Activated B cell treated with CpG ODN at 0.5 μM for 24 hours (primary cell): ENCODE data around the gene COL19A1. TPM values are rescaled to one million over a fixed set of nuclear protein-coding genes. Genes with fewer than 3 reads are reported as not detected.

Source experiments
- ATAC-seq: fragments of 200-7000 bp; cut with Tn5 transposase; one replicate; pipeline ENCODE4 v1.10.0; 2021; ENCODE audit warnings: low read depth, mild to moderate bottlenecking, moderate library complexity
- CTCF ChIA-PET: fragments of 350-600 bp; sonication (Branson Sonifier 250); formaldehyde crosslinking; loops from one replicate; lab custom pipeline; 2021; ENCODE audit warnings: antibody characterized with exemption; lab: Charles Lee
- POLR2A ChIA-PET: fragments of 350-600 bp; sonication (Branson Sonifier 250); formaldehyde crosslinking; loops from one replicate; lab custom pipeline; 2021; ENCODE audit warnings: antibody characterized with exemption; lab: Charles Lee
- DNase-seq: peaks from one replicate; pipeline ENCODE4 v3.0.0; 2022
- H3K27ac Mint-ChIP-seq: one replicate; pipeline ENCODE4 v1.8.0; 2020; ENCODE audit warnings: mixed read lengths
- H3K27me3 Mint-ChIP-seq: one replicate; pipeline ENCODE4 v1.8.0; 2021; ENCODE audit warnings: mixed read lengths
- H3K36me3 Mint-ChIP-seq: one replicate; pipeline ENCODE4 v1.8.0; 2021; ENCODE audit warnings: low read depth, mixed read lengths
- H3K4me1 Mint-ChIP-seq: one replicate; pipeline ENCODE4 v1.8.0; 2021; ENCODE audit warnings: mixed read lengths
- H3K4me3 Mint-ChIP-seq: one replicate; pipeline ENCODE4 v1.8.0; 2020; ENCODE audit warnings: mild to moderate bottlenecking, mixed read lengths
- H3K9me3 Mint-ChIP-seq: one replicate; pipeline ENCODE4 v1.8.0; 2020; ENCODE audit warnings: mixed read lengths
- intact Hi-C: fragments of 100-400 bp; cut with micrococcal nuclease; formaldehyde crosslinking; loops from one replicate; pipeline ENCODE4 v1.15.1; 2024
- total RNA-seq: library from RNA; stranded (reverse); gene quantifications from 2 replicates; pipeline ENCODE4 v1.2.3, GENCODE V29; 2022
- TF ChIP-seq, protein P1 (sequence below): fragments of 200-600 bp; IDR thresholded peaks from one replicate; pipeline ENCODE4 v1.8.0; 2022; ENCODE audit warnings: antibody characterized with exemption, mild to moderate bottlenecking

Gene COL19A1
- total RNA-seq, 1 donor from 2014 or later: 54.4 TPM

DNA sequence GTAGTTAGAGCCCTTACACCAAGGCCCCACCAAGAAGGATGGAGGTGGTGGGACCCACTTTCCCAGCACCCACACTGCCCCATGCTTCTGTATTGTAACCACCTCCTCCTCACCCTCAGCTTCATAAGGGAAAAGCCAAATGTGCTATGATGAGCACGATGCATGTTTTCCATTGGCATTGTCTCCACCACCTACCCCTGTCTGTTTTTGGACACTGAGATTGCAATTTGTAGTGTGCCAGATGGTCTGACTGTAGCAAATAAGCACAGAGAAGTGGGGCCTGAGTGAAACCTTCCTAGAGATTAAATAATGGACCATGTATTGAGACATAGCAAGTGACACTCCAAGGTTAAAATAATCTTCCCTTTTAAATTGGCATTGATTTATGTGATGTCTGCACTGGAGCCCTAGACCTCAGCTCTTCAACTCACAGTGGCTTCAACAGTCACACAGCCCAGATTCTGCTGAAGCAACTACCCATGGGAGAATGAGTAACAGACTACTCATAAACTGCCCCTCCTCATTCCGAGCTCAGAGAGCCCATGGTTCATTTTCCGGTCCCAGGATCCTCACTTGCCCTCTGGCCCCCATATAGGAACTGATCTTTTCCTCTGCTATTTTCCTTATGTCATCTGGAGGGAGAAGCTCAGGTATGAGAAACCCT is 258.7 kb downstream of the COL19A1 start:
- peaks cover 49% of the 10 kb centered on the region for H3K36me3 Mint-ChIP-seq
- H3K27ac Mint-ChIP-seq: no peak overlapping the region
- no peaks in the 10 kb centered on the region for H3K4me1 Mint-ChIP-seq
- ChIA-PET CTCF (no interaction called here), POLR2A (no interaction called here)
- H3K27me3 Mint-ChIP-seq: no peaks in the 10 kb centered on the region
- no peak overlapping the region for H3K4me3 Mint-ChIP-seq
- H3K9me3 Mint-ChIP-seq: peaks cover 3% of the 10 kb centered on the region
- ATAC-seq (no peak), DNase-seq (no peak)
- TF ChIP-seq, protein P1, sequence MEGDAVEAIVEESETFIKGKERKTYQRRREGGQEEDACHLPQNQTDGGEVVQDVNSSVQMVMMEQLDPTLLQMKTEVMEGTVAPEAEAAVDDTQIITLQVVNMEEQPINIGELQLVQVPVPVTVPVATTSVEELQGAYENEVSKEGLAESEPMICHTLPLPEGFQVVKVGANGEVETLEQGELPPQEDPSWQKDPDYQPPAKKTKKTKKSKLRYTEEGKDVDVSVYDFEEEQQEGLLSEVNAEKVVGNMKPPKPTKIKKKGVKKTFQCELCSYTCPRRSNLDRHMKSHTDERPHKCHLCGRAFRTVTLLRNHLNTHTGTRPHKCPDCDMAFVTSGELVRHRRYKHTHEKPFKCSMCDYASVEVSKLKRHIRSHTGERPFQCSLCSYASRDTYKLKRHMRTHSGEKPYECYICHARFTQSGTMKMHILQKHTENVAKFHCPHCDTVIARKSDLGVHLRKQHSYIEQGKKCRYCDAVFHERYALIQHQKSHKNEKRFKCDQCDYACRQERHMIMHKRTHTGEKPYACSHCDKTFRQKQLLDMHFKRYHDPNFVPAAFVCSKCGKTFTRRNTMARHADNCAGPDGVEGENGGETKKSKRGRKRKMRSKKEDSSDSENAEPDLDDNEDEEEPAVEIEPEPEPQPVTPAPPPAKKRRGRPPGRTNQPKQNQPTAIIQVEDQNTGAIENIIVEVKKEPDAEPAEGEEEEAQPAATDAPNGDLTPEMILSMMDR: no peak
- intact Hi-C loops: no loop called here

DNA sequence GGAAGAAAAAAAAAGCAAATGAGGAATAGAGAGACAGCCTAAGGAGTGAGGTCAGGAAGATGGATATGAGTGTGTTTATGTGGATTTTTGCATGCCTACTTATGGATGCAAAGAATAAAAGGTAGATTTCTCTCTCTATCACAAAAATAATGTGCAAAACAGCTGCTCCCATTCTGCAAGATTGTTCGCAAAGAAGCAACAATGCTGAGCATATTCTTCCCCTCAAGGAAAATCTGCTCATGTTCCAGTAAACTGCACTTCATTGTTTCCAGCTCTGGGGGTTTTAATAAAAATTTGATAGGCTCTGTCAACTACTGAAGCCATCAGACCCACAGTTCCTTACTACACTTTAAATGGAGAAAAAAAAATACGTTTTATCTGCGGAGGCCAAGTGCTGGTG is 259.2 kb downstream of the COL19A1 start:
- Mint-ChIP-seq H3K36me3 (peaks cover 48% of the 10 kb centered on the region), H3K4me1 (no peaks in the 10 kb centered on the region), H3K27me3 (no peaks in the 10 kb centered on the region), H3K9me3 (peaks cover 3% of the 10 kb centered on the region), H3K27ac (no peak overlapping the region), H3K4me3 (no peak overlapping the region)
- ChIA-PET CTCF (no interaction called here), POLR2A (no interaction called here)
- DNase-seq (no peak), ATAC-seq (no peak)
- intact Hi-C loops: no loop called here
- TF ChIP-seq, protein P1: no peak

DNA sequence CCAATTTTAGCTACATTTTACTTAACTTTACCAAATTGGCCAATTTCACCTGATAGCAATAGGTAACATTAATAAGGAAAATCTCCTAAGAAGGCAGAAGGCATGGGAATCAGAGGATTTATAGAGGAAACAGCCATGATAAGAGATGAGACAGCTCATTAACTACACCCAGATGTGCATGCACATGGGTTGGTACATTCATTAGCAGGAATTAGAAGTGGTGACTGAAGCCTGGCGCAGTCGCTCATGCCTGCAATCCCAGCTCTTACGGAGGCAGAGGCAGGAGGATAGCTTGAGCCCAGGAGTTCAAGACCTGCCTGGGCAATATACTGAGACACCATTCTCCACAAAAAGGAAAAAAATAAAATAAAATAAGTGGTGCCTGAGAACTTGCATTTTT is 263.0 kb downstream of the COL19A1 start:
- H3K36me3 Mint-ChIP-seq: peaks cover 51% of the 10 kb centered on the region
- TF ChIP-seq, protein P1: no peak
- ChIA-PET CTCF (no interaction called here), POLR2A (no interaction called here)
- no peak overlapping the region for H3K4me3 Mint-ChIP-seq
- DNase-seq: no peak
- H3K4me1 Mint-ChIP-seq: no peaks in the 10 kb centered on the region
- intact Hi-C loops: no loop called here
- no peak overlapping the region for H3K27ac Mint-ChIP-seq
- no peaks in the 10 kb centered on the region for H3K9me3 Mint-ChIP-seq
- no peak for ATAC-seq
- H3K27me3 Mint-ChIP-seq: no peaks in the 10 kb centered on the region

DNA sequence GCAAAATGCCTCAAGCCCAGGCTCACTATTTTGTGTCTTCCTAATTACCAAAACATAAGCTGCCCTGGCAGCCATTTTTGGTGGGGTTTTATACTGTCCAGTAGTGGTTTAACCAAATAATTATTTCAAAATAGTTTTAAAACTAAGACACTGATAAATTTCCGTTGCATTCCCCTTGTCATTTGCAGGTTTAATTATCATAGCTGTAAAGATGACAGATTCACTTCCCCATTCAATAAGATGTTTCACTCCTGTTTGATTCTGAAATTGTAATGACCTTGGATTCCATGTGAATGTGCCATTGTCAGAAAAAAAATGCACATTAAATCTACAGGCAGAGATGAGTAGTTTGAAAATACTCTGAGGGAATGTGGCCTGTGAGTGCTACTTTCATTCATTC is 264.5 kb downstream of the COL19A1 start:
- H3K36me3 Mint-ChIP-seq: peaks cover 39% of the 10 kb centered on the region
- no peaks in the 10 kb centered on the region for H3K4me1 Mint-ChIP-seq
- no peaks in the 10 kb centered on the region for H3K27me3 Mint-ChIP-seq
- intact Hi-C loops: no loop called here
- TF ChIP-seq, protein P1: no peak
- H3K9me3 Mint-ChIP-seq: no peaks in the 10 kb centered on the region
- POLR2A ChIA-PET: no interaction called here
- DNase-seq (no peak), ATAC-seq (no peak)
- no peak overlapping the region for H3K27ac Mint-ChIP-seq
- CTCF ChIA-PET: no interaction called here
- H3K4me3 Mint-ChIP-seq: no peak overlapping the region

DNA sequence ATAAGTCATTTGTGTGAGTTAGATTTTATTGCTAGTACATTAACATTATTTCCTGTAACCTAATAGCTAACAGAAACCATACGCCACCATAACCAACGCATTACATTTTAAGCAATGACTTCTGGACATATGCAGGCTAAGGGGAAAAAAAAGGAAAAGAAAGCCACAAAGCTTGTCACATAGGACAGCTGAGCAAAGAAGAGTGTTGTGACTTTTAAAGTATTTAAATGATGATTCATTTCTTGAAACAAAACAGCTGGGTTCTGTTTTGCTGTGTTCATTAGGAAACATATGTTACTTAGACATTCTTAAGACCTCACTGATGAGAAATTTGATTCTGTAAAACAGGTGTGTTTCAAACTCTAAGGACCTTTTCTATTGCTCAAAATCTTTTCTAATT is 265.2 kb downstream of the COL19A1 start:
- Mint-ChIP-seq H3K27me3 (no peaks in the 10 kb centered on the region), H3K27ac (no peak overlapping the region), H3K4me1 (no peaks in the 10 kb centered on the region), H3K9me3 (no peaks in the 10 kb centered on the region), H3K36me3 (peaks cover 37% of the 10 kb centered on the region), H3K4me3 (no peak overlapping the region)
- ChIA-PET POLR2A (no interaction called here), CTCF (no interaction called here)
- DNase-seq (no peak), ATAC-seq (no peak)
- intact Hi-C loops: no loop called here
- TF ChIP-seq, protein P1: no peak
